IPS-15b (cell line): ENCODE measurements around the gene FGGY.

Experiments
- H3K27me3 ChIP-seq: one replicate; pipeline ENCODE4 v1.6.1; 2013; ENCODE audit warnings: low read length; ENCODE audit not compliant: control insufficient read depth, insufficient read depth
- H3K36me3 ChIP-seq: one replicate; pipeline ENCODE4 v1.6.1; 2013; ENCODE audit warnings: low read length; ENCODE audit not compliant: control insufficient read depth, insufficient read depth
- H3K4me1 ChIP-seq: one replicate; pipeline ENCODE4 v1.6.1; 2013; ENCODE audit warnings: mild to moderate bottlenecking, low read length; ENCODE audit not compliant: control insufficient read depth, insufficient read depth
- H3K4me3 ChIP-seq: one replicate; pipeline ENCODE4 v1.5.1; 2013; ENCODE audit warnings: low read depth, low read length
- H3K9ac ChIP-seq: one replicate; pipeline ENCODE4 v1.6.1; 2013; ENCODE audit warnings: low read depth, mild to moderate bottlenecking, low read length
- H3K9me3 ChIP-seq: one replicate; pipeline ENCODE4 v1.6.1; 2013; ENCODE audit warnings: mild to moderate bottlenecking, low read length; ENCODE audit not compliant: control insufficient read depth, insufficient read depth

Gene FGGY

GRCh38 chr1:59743324-59744091 is 446.6 kb downstream of the FGGY start:
- Histone ChIP-seq H3K9ac (no peak overlapping the region), H3K36me3 (no peaks in the 10 kb centered on the region), H3K27me3 (no peaks in the 10 kb centered on the region), H3K9me3 (no peaks in the 10 kb centered on the region), H3K4me3 (no peak overlapping the region), H3K4me1 (no peaks in the 10 kb centered on the region)

- Histone ChIP-seq H3K9me3 (no peaks in the 10 kb centered on the region), H3K9ac (no peak overlapping the region), H3K27me3 (no peaks in the 10 kb centered on the region), H3K4me3 (no peak overlapping the region), H3K36me3 (no peaks in the 10 kb centered on the region), H3K4me1 (no peaks in the 10 kb centered on the region)
Measured at GRCh38 chr1:59747420-59748024, 450.6 kb downstream of the FGGY start.

GRCh38 chr1:59748123-59748522 is 451.2 kb downstream of the FGGY start:
- Histone ChIP-seq H3K9me3 (no peaks in the 10 kb centered on the region), H3K4me3 (no peak overlapping the region), H3K9ac (no peak overlapping the region), H3K36me3 (no peaks in the 10 kb centered on the region), H3K4me1 (no peaks in the 10 kb centered on the region), H3K27me3 (no peaks in the 10 kb centered on the region)

- Histone ChIP-seq H3K27me3 (no peaks in the 10 kb centered on the region), H3K9ac (no peak overlapping the region), H3K4me1 (no peaks in the 10 kb centered on the region), H3K9me3 (no peaks in the 10 kb centered on the region), H3K36me3 (no peaks in the 10 kb centered on the region), H3K4me3 (no peak overlapping the region)
Measured at GRCh38 chr1:59750328-59751003, 453.6 kb downstream of the FGGY start.

GRCh38 chr1:59751004-59751395 is 454.1 kb downstream of the FGGY start:
- H3K9me3 ChIP-seq = no peaks in the 10 kb centered on the region
- no peaks in the 10 kb centered on the region for H3K36me3 ChIP-seq
- no peak overlapping the region for H3K4me3 ChIP-seq
- no peak overlapping the region for H3K9ac ChIP-seq
- H3K4me1 ChIP-seq = no peaks in the 10 kb centered on the region
- H3K27me3 ChIP-seq = no peaks in the 10 kb centered on the region

GRCh38 chr1:59751801-59752200 is 454.9 kb downstream of the FGGY start:
- H3K36me3 ChIP-seq = no peaks in the 10 kb centered on the region
- no peaks in the 10 kb centered on the region for H3K27me3 ChIP-seq
- H3K4me1 ChIP-seq = no peaks in the 10 kb centered on the region
- no peaks in the 10 kb centered on the region for H3K9me3 ChIP-seq
- H3K9ac ChIP-seq = no peak overlapping the region
- H3K4me3 ChIP-seq = no peak overlapping the region

GRCh38 chr1:59752556-59753414 is 455.9 kb downstream of the FGGY start:
- no peaks in the 10 kb centered on the region for H3K27me3 ChIP-seq
- H3K36me3 ChIP-seq = no peaks in the 10 kb centered on the region
- H3K9me3 ChIP-seq = no peaks in the 10 kb centered on the region
- H3K4me3 ChIP-seq = no peak overlapping the region
- H3K4me1 ChIP-seq = no peaks in the 10 kb centered on the region
- H3K9ac ChIP-seq = no peak overlapping the region

- no peaks in the 10 kb centered on the region for H3K36me3 ChIP-seq
- no peaks in the 10 kb centered on the region for H3K9me3 ChIP-seq
- no peak overlapping the region for H3K9ac ChIP-seq
- H3K27me3 ChIP-seq = no peaks in the 10 kb centered on the region
- no peaks in the 10 kb centered on the region for H3K4me1 ChIP-seq
- H3K4me3 ChIP-seq = no peak overlapping the region
Measured at GRCh38 chr1:59755069-59755685, 458.3 kb downstream of the FGGY start.

- Histone ChIP-seq H3K9ac (no peak overlapping the region), H3K27me3 (no peaks in the 10 kb centered on the region), H3K4me3 (no peak overlapping the region), H3K9me3 (no peaks in the 10 kb centered on the region), H3K4me1 (no peaks in the 10 kb centered on the region), H3K36me3 (no peaks in the 10 kb centered on the region)
Measured at GRCh38 chr1:59757197-59757747, 460.4 kb downstream of the FGGY start.

- Histone ChIP-seq H3K4me1 (no peaks in the 10 kb centered on the region), H3K4me3 (no peak overlapping the region), H3K9me3 (no peaks in the 10 kb centered on the region), H3K27me3 (no peaks in the 10 kb centered on the region), H3K36me3 (no peaks in the 10 kb centered on the region), H3K9ac (no peak overlapping the region)
Measured at GRCh38 chr1:59759156-59759925, 462.4 kb downstream of the FGGY start.
